ENCODE results near the gene RPP40. TPM values are rescaled to one million over a fixed set of nuclear protein-coding genes. Genes with fewer than 3 reads are reported as not detected.

The RPP40 gene
- total and polyA plus RNA-seq, 2 experiments from 2014 or later = 16.2 to 21.9 TPM

DNA sequence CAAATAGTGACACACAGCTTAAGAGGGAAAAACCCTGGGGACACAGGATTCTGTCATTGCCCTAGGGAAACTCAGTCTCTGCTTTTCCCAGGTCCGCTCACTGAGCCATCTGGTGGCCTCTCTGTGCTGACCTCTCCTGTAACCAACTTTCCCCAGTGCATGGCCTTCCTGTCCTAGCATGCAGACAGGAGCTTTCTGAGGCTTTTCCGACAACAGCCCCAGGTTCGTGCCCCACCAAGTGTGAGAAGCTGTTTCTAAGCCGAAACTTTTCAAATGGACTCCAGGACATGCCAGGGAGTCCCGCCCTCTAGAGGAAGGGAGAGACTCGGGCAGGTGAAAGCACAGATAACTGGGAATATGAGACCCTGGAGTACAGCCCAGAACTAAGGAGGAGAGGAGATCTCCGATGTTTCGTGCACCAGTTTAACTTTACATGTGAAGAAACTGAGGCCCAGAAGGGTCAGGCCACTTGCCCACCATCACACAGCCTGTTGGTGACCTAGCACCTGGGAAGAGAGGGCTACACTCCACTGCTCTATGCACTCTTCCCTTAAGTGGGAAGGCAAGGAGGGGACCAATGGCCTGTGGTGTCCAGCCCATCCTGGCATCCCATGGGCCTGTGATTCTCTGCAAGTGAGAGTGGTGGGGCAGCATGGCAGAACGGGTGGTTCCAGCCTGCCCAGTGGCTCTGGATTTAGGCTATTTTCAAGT lies 46.2 kb downstream of the RPP40 start:
- Histone ChIP-seq H3K4me2 (ENCODE audit: unreplicated experiment) (no peak overlapping the region), H2AFZ (no peak overlapping the region), H3K27me3 (replicated peaks; ENCODE audit: insufficient read depth) (no peaks in the 10 kb centered on the region), H4K20me1 (ENCODE audit: insufficient read depth) (no peaks in the 10 kb centered on the region), H3K4me1 (ENCODE audit: insufficient read depth) (no peaks in the 10 kb centered on the region), H3K4me3 (no peak overlapping the region), H3F3A (ENCODE audit: insufficient read depth) (no peaks in the 10 kb centered on the region), H3K79me2 (ENCODE audit: insufficient read depth) (no peaks in the 10 kb centered on the region), H3K27ac (no peak overlapping the region), H3K9me3 (ENCODE audit: low read depth) (no peaks in the 10 kb centered on the region), H3K9ac (no peak overlapping the region), H3K9me2 (ENCODE audit: insufficient read depth) (no peaks in the 10 kb centered on the region), H3K36me3 (ENCODE audit: low read depth) (peaks cover 7% of the 10 kb centered on the region)
- 39 to 48% methylated on average over 9 of the region's 9 CpGs for WGBS, 2 experiments (ENCODE audit: low coverage in 1 of 2, low lambda C conversion rate in 2 of 2, missing lambda C conversion rate in 2 of 2)
- DNase-seq = peak; percentile 44
- TF ChIP-seq EZH2 (IDR thresholded peaks at IDR 0.05; ENCODE audit: insufficient read depth, poor library complexity, severe bottlenecking) (no peak), EZH2phosphoT487 (IDR thresholded peaks at IDR 0.05; ENCODE audit: insufficient read depth, low read depth) (no peak)
- in situ Hi-C loops (cut with MboI) = no loop called here

DNA sequence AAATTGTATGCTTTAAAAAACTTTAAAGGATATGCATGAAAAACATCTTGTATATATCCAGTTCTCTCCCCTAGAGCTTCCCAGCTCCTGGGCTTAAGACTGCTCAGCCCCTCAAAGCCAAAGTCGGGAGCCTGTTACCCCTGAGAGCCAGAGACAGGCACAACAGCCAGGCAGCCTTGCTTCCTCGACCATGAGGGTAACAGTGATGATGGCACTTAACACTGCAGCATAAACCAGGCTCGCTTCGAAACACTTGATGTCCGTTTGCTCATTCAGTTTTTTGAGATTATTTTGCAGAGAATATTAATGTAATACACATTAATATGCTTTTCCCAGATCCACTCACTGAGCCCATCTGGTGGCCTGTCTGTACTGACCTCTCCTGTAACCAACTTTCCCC lies 47.2 kb downstream of the RPP40 start:
- TF ChIP-seq EZH2 (IDR thresholded peaks at IDR 0.05; ENCODE audit: insufficient read depth, poor library complexity, severe bottlenecking) = no peak
- TF ChIP-seq EZH2phosphoT487 (IDR thresholded peaks at IDR 0.05; ENCODE audit: insufficient read depth, low read depth) = no peak
- H4K20me1 ChIP-seq (ENCODE audit: insufficient read depth) = no peaks in the 10 kb centered on the region
- H3F3A ChIP-seq (ENCODE audit: insufficient read depth) = no peaks in the 10 kb centered on the region
- H2AFZ ChIP-seq = no peak overlapping the region
- no peaks in the 10 kb centered on the region for H3K79me2 ChIP-seq (ENCODE audit: insufficient read depth)
- no peak for DNase-seq
- peaks cover 7% of the 10 kb centered on the region for H3K36me3 ChIP-seq (ENCODE audit: low read depth)
- no peaks in the 10 kb centered on the region for H3K27me3 ChIP-seq (replicated peaks; ENCODE audit: insufficient read depth)
- H3K9me3 ChIP-seq (ENCODE audit: low read depth) = no peaks in the 10 kb centered on the region
- H3K9me2 ChIP-seq (ENCODE audit: insufficient read depth) = no peaks in the 10 kb centered on the region
- in situ Hi-C loops (cut with MboI) = no loop called here
- WGBS, 2 experiments (ENCODE audit: low coverage in 1 of 2, low lambda C conversion rate in 2 of 2, missing lambda C conversion rate in 2 of 2) = 74 to 75% methylated on average over 5 of the region's 5 CpGs
- no peaks in the 10 kb centered on the region for H3K4me1 ChIP-seq (ENCODE audit: insufficient read depth)
- H3K4me3 ChIP-seq = no peak overlapping the region
- no peak overlapping the region for H3K4me2 ChIP-seq (ENCODE audit: unreplicated experiment)
- H3K27ac ChIP-seq = no peak overlapping the region
- H3K9ac ChIP-seq = no peak overlapping the region

DNA sequence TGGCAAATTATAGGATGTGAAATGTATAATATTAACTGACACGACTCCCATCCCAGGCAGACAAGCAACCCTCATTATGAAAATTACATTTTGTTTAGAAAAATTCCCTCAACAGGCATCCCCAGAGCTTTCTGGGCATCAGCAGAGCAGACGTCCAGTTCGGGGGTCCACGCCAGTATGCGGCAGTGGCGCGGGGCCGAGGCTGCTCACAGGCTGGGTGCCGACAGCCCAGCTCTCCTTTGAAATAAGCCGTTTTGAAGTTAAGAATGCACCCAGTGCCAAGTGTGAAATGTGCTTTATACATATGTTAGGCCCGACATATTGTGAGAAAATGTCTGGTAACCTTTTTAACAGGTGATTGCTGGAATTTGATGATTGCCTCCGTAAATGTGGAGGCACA lies 50.4 kb downstream of the RPP40 start:
- no peak overlapping the region for H2AFZ ChIP-seq
- H3K36me3 ChIP-seq (ENCODE audit: low read depth) = peaks cover 7% of the 10 kb centered on the region
- no peak for DNase-seq
- no peaks in the 10 kb centered on the region for H3F3A ChIP-seq (ENCODE audit: insufficient read depth)
- no peak overlapping the region for H3K27ac ChIP-seq
- H3K4me3 ChIP-seq = no peak overlapping the region
- H3K9me2 ChIP-seq (ENCODE audit: insufficient read depth) = no peaks in the 10 kb centered on the region
- in situ Hi-C loops (cut with MboI) = no loop called here
- TF ChIP-seq EZH2phosphoT487 (IDR thresholded peaks at IDR 0.05; ENCODE audit: insufficient read depth, low read depth) (no peak), EZH2 (IDR thresholded peaks at IDR 0.05; ENCODE audit: insufficient read depth, poor library complexity, severe bottlenecking) (no peak)
- H3K4me1 ChIP-seq (ENCODE audit: insufficient read depth) = no peaks in the 10 kb centered on the region
- no peak overlapping the region for H3K4me2 ChIP-seq (ENCODE audit: unreplicated experiment)
- no peaks in the 10 kb centered on the region for H4K20me1 ChIP-seq (ENCODE audit: insufficient read depth)
- no peaks in the 10 kb centered on the region for H3K27me3 ChIP-seq (replicated peaks; ENCODE audit: insufficient read depth)
- 98% methylated on average over 12 of the region's 12 CpGs for WGBS, 2 experiments (ENCODE audit: low coverage in 1 of 2, low lambda C conversion rate in 2 of 2, missing lambda C conversion rate in 2 of 2)
- no peak overlapping the region for H3K9ac ChIP-seq
- no peaks in the 10 kb centered on the region for H3K79me2 ChIP-seq (ENCODE audit: insufficient read depth)
- H3K9me3 ChIP-seq (ENCODE audit: low read depth) = no peaks in the 10 kb centered on the region

DNA sequence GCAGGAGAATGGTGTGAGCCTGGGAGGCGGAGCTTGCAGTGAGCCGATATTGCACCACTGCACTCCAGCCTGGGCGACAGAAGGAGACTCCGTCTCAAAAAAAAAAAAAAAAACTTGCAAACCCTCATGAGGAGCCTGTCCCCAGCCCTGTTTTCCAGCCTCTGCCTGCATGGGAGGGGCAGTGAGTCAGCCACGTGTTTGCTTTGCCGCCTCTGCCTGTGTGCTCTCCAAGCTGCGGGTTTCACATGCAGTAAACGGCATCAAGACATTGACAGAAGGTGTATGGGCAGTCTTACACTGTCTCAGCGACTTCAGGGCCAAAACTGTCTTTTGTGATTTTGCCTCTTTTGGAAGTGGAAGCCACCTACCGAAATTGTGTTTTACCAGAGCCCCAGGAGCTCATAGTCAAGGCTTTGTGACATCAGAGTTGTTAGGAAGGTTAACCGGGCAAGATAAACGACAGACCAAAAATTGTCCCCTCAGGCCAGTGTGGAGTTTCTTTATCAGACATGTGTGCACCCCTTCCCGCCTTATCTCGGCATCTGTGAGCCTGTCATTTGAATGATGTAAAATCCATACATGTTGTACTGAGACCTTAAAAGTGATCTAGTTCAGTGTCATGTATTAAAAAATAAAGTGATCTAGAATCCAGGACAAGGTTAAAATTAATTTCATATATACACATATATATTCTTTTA lies 52.9 kb downstream of the RPP40 start:
- 85 to 88% methylated on average over 10 to 14 of the region's 14 CpGs for WGBS, 2 experiments (ENCODE audit: low coverage in 1 of 2, low lambda C conversion rate in 2 of 2, missing lambda C conversion rate in 2 of 2)
- no peak overlapping the region for H2AFZ ChIP-seq
- no peak overlapping the region for H3K27ac ChIP-seq
- no peak overlapping the region for H3K4me3 ChIP-seq
- no peaks in the 10 kb centered on the region for H3K9me2 ChIP-seq (ENCODE audit: insufficient read depth)
- no peak overlapping the region for H3K9ac ChIP-seq
- H3F3A ChIP-seq (ENCODE audit: insufficient read depth) = no peaks in the 10 kb centered on the region
- H3K4me2 ChIP-seq (ENCODE audit: unreplicated experiment) = no peak overlapping the region
- in situ Hi-C loops (cut with MboI) = no loop called here
- no peak for DNase-seq
- H3K4me1 ChIP-seq (ENCODE audit: insufficient read depth) = no peaks in the 10 kb centered on the region
- H3K36me3 ChIP-seq (ENCODE audit: low read depth) = peaks cover 7% of the 10 kb centered on the region
- TF ChIP-seq EZH2phosphoT487 (IDR thresholded peaks at IDR 0.05; ENCODE audit: insufficient read depth, low read depth) (no peak), EZH2 (IDR thresholded peaks at IDR 0.05; ENCODE audit: insufficient read depth, poor library complexity, severe bottlenecking) (no peak)
- no peaks in the 10 kb centered on the region for H3K79me2 ChIP-seq (ENCODE audit: insufficient read depth)
- H4K20me1 ChIP-seq (ENCODE audit: insufficient read depth) = no peaks in the 10 kb centered on the region
- H3K9me3 ChIP-seq (ENCODE audit: low read depth) = no peaks in the 10 kb centered on the region
- H3K27me3 ChIP-seq (replicated peaks; ENCODE audit: insufficient read depth) = no peaks in the 10 kb centered on the region
